ENCODE results near the gene C17orf107. TPM values are rescaled to one million over a fixed set of nuclear protein-coding genes. Genes with fewer than 3 reads are reported as not detected.
A peak's percentile ranks its signal among the peaks of the same experiment; 100 is the strongest.

The C17orf107 gene
- total RNA-seq, 1 experiment from 2014 or later = 1.0 TPM

DNA sequence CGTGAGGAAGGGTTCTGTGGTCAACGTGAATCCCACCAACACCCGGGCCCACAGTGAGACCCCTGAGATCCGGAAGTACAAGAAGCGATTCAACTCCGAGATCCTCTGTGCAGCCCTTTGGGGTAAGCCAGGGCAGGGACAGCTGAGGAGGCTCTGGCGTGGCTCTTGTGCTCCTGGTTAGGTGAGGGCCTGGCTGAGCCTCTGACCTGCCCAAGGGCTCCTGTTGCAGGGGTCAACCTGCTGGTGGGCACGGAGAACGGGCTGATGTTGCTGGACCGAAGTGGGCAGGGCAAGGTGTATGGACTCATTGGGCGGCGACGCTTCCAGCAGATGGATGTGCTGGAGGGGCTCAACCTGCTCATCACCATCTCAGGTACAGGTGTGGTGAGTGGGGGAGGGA is 4.2 kb upstream of the C17orf107 start:
- no peak for DNase-seq
- Histone ChIP-seq H3K27me3 (replicated peaks; ENCODE audit: control insufficient read depth, insufficient read depth, low read length) (no peaks in the 10 kb centered on the region), H3K36me3 (ENCODE audit: control insufficient read depth, insufficient read depth, low read length) (no peaks in the 10 kb centered on the region), H3K4me3 (ENCODE audit: low read depth, low read length) (no peak overlapping the region), H3K9me3 (no peaks in the 10 kb centered on the region), H3K4me1 (no peaks in the 10 kb centered on the region)
- intact Hi-C loops (cut with micrococcal nuclease; ENCODE audit: unreplicated experiment) = no loop called here
- H3K4me1 Mint-ChIP-seq (ENCODE audit: low read depth, unreplicated experiment) = no peaks in the 10 kb centered on the region
- TF ChIP-seq, protein P1, sequence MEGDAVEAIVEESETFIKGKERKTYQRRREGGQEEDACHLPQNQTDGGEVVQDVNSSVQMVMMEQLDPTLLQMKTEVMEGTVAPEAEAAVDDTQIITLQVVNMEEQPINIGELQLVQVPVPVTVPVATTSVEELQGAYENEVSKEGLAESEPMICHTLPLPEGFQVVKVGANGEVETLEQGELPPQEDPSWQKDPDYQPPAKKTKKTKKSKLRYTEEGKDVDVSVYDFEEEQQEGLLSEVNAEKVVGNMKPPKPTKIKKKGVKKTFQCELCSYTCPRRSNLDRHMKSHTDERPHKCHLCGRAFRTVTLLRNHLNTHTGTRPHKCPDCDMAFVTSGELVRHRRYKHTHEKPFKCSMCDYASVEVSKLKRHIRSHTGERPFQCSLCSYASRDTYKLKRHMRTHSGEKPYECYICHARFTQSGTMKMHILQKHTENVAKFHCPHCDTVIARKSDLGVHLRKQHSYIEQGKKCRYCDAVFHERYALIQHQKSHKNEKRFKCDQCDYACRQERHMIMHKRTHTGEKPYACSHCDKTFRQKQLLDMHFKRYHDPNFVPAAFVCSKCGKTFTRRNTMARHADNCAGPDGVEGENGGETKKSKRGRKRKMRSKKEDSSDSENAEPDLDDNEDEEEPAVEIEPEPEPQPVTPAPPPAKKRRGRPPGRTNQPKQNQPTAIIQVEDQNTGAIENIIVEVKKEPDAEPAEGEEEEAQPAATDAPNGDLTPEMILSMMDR (IDR thresholded peaks at IDR 0.05; ENCODE audit: insufficient read depth in 1 of 2, low read depth in 1 of 2, low read length in 1 of 2, severe bottlenecking in 1 of 2, unreplicated experiment in 1 of 2) = no peak
- no peaks in the 10 kb centered on the region for H3K9me3 Mint-ChIP-seq (ENCODE audit: unreplicated experiment)
- H3K4me3 Mint-ChIP-seq (ENCODE audit: unreplicated experiment) = no peak overlapping the region
- peaks cover 8% of the 10 kb centered on the region for H3K36me3 Mint-ChIP-seq (ENCODE audit: insufficient read depth, unreplicated experiment)
- no peaks in the 10 kb centered on the region for H3K27me3 Mint-ChIP-seq (ENCODE audit: insufficient read depth, unreplicated experiment)
- ChIA-PET POLR2A (no interaction called here), CTCF (no interaction called here)
- no peak overlapping the region for H3K27ac Mint-ChIP-seq (ENCODE audit: unreplicated experiment)
- no TSS peak for BruUV-seq (replicated peaks)

DNA sequence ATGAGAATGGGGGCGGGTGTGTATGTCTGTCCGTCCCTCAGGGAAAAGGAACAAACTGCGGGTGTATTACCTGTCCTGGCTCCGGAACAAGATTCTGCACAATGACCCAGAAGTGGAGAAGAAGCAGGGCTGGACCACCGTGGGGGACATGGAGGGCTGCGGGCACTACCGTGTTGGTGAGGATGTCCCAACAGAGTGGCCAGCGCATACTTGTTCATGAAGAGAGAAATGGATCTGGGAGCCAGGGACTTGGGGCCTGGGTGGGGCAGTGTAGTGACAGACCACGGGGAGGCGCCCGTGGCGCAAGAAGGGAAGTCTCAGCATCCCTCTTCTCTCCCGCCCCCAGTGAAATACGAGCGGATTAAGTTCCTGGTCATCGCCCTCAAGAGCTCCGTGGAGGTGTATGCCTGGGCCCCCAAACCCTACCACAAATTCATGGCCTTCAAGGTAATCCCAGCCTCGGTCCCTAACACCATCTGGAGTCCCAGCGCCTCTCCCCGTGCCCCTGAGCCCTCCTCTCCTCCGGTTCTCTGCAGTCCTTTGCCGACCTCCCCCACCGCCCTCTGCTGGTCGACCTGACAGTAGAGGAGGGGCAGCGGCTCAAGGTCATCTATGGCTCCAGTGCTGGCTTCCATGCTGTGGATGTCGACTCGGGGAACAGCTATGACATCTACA is 3.5 kb upstream of the C17orf107 start:
- H3K36me3 ChIP-seq (ENCODE audit: control insufficient read depth, insufficient read depth, low read length) = no peaks in the 10 kb centered on the region
- no peaks in the 10 kb centered on the region for H3K9me3 ChIP-seq
- no peaks in the 10 kb centered on the region for H3K4me1 ChIP-seq
- DNase-seq = no peak
- no peaks in the 10 kb centered on the region for H3K9me3 Mint-ChIP-seq (ENCODE audit: unreplicated experiment)
- peaks cover 9% of the 10 kb centered on the region for H3K36me3 Mint-ChIP-seq (ENCODE audit: insufficient read depth, unreplicated experiment)
- no peak overlapping the region for H3K27ac Mint-ChIP-seq (ENCODE audit: unreplicated experiment)
- no peaks in the 10 kb centered on the region for H3K27me3 ChIP-seq (replicated peaks; ENCODE audit: control insufficient read depth, insufficient read depth, low read length)
- H3K4me3 ChIP-seq (ENCODE audit: low read depth, low read length) = no peak overlapping the region
- no peak overlapping the region for H3K4me3 Mint-ChIP-seq (ENCODE audit: unreplicated experiment)
- H3K4me1 Mint-ChIP-seq (ENCODE audit: low read depth, unreplicated experiment) = no peaks in the 10 kb centered on the region
- intact Hi-C loops (cut with micrococcal nuclease; ENCODE audit: unreplicated experiment) = no loop called here
- H3K27me3 Mint-ChIP-seq (ENCODE audit: insufficient read depth, unreplicated experiment) = no peaks in the 10 kb centered on the region
- CTCF ChIA-PET = interaction anchor here (0.9 kb wide), 1 partner anchor 44 kb away, joined by 3 read pairs; the partner anchor contains the start of genes RNF167 and SLC25A11
- POLR2A ChIA-PET = no interaction called here
- TF ChIP-seq, protein P1 (IDR thresholded peaks at IDR 0.05; ENCODE audit: insufficient read depth in 1 of 2, low read depth in 1 of 2, low read length in 1 of 2, severe bottlenecking in 1 of 2, unreplicated experiment in 1 of 2) = peak in 1 of 2 experiments; percentile 6
- TSS peak; percentile 47 for BruUV-seq (replicated peaks)

DNA sequence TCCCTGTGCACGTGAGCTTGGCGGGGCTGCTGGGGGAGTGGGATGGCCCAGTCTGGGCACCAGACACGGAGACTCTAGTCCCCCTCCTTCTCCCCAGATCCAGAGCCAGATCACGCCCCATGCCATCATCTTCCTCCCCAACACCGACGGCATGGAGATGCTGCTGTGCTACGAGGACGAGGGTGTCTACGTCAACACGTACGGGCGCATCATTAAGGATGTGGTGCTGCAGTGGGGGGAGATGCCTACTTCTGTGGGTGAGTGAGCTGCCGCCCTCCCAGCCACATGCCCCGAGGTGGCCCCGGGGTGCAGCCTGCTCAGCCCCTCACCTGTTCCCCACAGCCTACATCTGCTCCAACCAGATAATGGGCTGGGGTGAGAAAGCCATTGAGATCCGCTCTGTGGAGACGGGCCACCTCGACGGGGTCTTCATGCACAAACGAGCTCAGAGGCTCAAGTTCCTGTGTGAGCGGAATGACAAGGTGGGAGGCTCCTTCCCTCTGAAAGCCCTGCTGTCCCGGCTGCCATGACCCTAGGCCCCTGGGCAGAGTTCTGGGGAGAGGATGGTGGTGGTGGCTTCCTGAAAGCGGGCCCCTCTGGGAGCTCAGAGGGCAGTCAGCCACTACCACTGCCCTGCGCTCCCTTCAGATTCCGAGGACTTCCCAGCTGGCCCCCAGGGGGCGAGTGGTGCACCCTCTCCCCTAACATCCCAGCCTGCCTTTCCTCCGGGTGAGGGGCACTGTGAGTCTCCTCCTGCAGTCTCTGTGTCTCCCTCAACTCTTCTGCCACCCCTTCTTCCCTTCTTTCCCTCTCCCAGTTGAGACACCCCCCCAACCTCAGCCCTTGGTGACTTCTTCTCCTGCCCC is 2.8 kb upstream of the C17orf107 start:
- TF ChIP-seq, protein P1 (IDR thresholded peaks at IDR 0.05; ENCODE audit: insufficient read depth in 1 of 2, low read depth in 1 of 2, low read length in 1 of 2, severe bottlenecking in 1 of 2, unreplicated experiment in 1 of 2) = peak in 1 of 2 experiments; percentile 3
- H3K4me1 Mint-ChIP-seq (ENCODE audit: low read depth, unreplicated experiment) = no peaks in the 10 kb centered on the region
- Histone ChIP-seq H3K9me3 (no peaks in the 10 kb centered on the region), H3K4me1 (no peaks in the 10 kb centered on the region), H3K36me3 (ENCODE audit: control insufficient read depth, insufficient read depth, low read length) (no peaks in the 10 kb centered on the region), H3K4me3 (ENCODE audit: low read depth, low read length) (no peak overlapping the region), H3K27me3 (replicated peaks; ENCODE audit: control insufficient read depth, insufficient read depth, low read length) (no peaks in the 10 kb centered on the region)
- no TSS peak for BruUV-seq (replicated peaks)
- ChIA-PET CTCF (interaction anchor here (0.9 kb wide), 1 partner anchor 43 kb away, joined by 3 read pairs; the partner anchor contains the start of genes RNF167 and SLC25A11), POLR2A (no interaction called here)
- peaks cover 12% of the 10 kb centered on the region for H3K36me3 Mint-ChIP-seq (ENCODE audit: insufficient read depth, unreplicated experiment)
- H3K27ac Mint-ChIP-seq (ENCODE audit: unreplicated experiment) = no peak overlapping the region
- no peak for DNase-seq
- intact Hi-C loops (cut with micrococcal nuclease; ENCODE audit: unreplicated experiment) = no loop called here
- no peaks in the 10 kb centered on the region for H3K9me3 Mint-ChIP-seq (ENCODE audit: unreplicated experiment)
- H3K27me3 Mint-ChIP-seq (ENCODE audit: insufficient read depth, unreplicated experiment) = no peaks in the 10 kb centered on the region
- no peak overlapping the region for H3K4me3 Mint-ChIP-seq (ENCODE audit: unreplicated experiment)
